Kidney (tissue), 14 donors: Measurements from ENCODE around the gene MEF2D. TPM values are rescaled to one million over a fixed set of nuclear protein-coding genes. Genes with fewer than 3 reads are reported as not detected.

Experiments used
- DNase-seq, 5 donors: peaks; one replicate each; pipeline ENCODE4 v3.0.0-alpha.2; 2013 to 2020
- FAIRE-seq: peaks from 2 replicates; lab custom pipeline; 2012; peaks lifted over from hg19 to GRCh38; lab: Jason Lieb, UNC
- H3K27ac ChIP-seq, 2 donors: one replicate each; pipeline ENCODE4 v1.7.0; 2013; ENCODE audit warnings: low read depth in 2 of 2, low read length in 2 of 2, inconsistent platforms in 1 of 2
- H3K27me3 ChIP-seq: one replicate; pipeline ENCODE4 v1.7.1; 2013; ENCODE audit warnings: low read length, inconsistent platforms; ENCODE audit not compliant: control insufficient read depth, insufficient read depth
- H3K36me3 ChIP-seq, 3 donors: one replicate each; pipeline versions ENCODE4 v1.7.0 to v1.7.1; 2013; ENCODE audit warnings: low read length in 3 of 3, control low read depth in 1 of 3, inconsistent platforms in 1 of 3; ENCODE audit not compliant: insufficient read depth in 3 of 3, control insufficient read depth in 2 of 3
- H3K4me1 ChIP-seq, 3 donors: one replicate each; pipeline versions ENCODE4 v1.7.0 to v1.7.1; 2013; ENCODE audit warnings: low read length in 3 of 3, inconsistent platforms in 1 of 3, low read depth in 1 of 3; ENCODE audit not compliant: control insufficient read depth in 2 of 3, insufficient read depth in 2 of 3
- H3K4me3 ChIP-seq, 3 donors: one replicate each; pipeline versions ENCODE4 v1.7.0 to v1.8.1; 2013; ENCODE audit warnings: low read length in 3 of 3, control low read depth in 1 of 3, inconsistent platforms in 1 of 3
- H3K9ac ChIP-seq, 3 donors: one replicate each; pipeline versions ENCODE4 v1.7.0 to v1.7.1; 2013; ENCODE audit warnings: low read length in 3 of 3, control low read depth in 1 of 3, inconsistent platforms in 1 of 3
- H3K9me3 ChIP-seq, 3 donors: one replicate each; pipeline versions ENCODE4 v1.7.0 to v1.7.1; 2013; ENCODE audit warnings: low read length in 3 of 3, control low read depth in 1 of 3, inconsistent platforms in 1 of 3; ENCODE audit not compliant: control insufficient read depth in 2 of 3, insufficient read depth in 1 of 3
- intact Hi-C: fragments of 100-400 bp; cut with DNase I; formaldehyde crosslinking; loops from one replicate; pipeline ENCODE4 v1.11.1; 2022
- polyA plus RNA-seq: library from polyadenylated mRNA; stranded (reverse); fragments of 350-450 nt; fragmentation: Illumina TruSeq; extraction: RNeasy Lipid Tissue Mini Kit (QIAGEN cat#74804); gene quantifications from one replicate; pipeline ENCODE4 v1.2.3, GENCODE V29; 2014; ENCODE audit warnings: low read depth, low replicate concordance; ENCODE audit not compliant: insufficient read depth
- total RNA-seq: library from RNA; stranded (reverse); fragmentation: NEBNext Ultra II Directional; extraction: Animal tissue kit (Norgen Biotek cat#: 25700); gene quantifications from one replicate; pipeline ENCODE4 v1.2.1, GENCODE V29; 2021
- TF ChIP-seq, protein P1 (sequence below): IDR thresholded peaks from 3 replicates; pipeline ENCODE4 v1.5.1; 2012; ENCODE audit warnings: mild to moderate bottlenecking, moderate library complexity, borderline replicate concordance; ENCODE audit not compliant: insufficient read depth; ENCODE audit errors: extremely low read depth
- donor health status: control.
- donor health status: control.
- donor health status: control.
- donor health status: control.
- donor health status: control.
- donor health status: DM: yes; HTN: yes; CAD: no.
- donor health status: Normal renal cell carcinoma (clear cell type).

MEF2D gene
- total and polyA plus RNA-seq, 2 donors from 2014 or later = 13.7 to 49.3 TPM

DNA sequence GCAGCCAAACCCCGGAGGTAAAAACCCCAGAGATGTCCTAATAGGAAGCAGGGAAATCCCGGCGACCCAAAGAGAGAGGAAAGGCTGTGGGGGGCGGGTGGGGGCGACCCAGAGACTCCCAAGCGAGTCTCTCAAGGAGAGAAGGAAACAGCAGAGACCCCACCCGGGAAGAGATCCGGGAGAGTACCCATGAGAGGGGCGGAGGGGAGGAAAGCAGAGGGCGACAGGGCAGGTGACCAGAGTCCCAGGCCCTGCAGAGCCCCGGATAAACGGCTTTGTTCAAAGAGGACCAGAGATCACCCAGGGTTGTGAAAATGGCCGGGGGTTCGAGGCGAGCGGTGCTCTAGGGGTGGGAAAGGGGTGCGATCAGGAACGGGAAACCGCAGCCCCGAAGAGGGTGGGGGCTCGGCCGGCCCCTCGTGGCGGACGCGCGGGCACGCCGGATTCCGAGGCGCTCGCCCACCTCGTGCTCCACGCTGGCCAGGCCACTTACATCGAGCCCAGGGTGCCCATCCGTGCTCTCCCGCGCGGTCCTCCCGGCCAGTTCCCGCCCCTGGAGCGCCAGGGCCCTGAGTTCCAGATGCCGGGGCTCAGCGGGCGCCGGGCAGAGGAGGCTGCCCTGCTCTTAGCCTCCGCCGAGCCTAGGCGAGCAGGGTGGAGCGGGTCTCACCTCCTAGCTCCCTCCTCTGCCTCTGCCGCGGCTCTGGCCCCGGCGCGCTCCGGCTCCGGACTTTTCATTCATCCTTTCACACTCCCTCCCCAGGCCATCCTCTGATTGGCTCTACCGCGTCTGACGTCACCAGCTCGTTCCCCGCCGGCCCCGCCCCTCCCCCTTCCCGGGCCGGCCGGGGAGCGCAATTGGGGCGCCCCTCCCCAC, 79.3 kb downstream of the MEF2D start:
- TF ChIP-seq, protein P1, sequence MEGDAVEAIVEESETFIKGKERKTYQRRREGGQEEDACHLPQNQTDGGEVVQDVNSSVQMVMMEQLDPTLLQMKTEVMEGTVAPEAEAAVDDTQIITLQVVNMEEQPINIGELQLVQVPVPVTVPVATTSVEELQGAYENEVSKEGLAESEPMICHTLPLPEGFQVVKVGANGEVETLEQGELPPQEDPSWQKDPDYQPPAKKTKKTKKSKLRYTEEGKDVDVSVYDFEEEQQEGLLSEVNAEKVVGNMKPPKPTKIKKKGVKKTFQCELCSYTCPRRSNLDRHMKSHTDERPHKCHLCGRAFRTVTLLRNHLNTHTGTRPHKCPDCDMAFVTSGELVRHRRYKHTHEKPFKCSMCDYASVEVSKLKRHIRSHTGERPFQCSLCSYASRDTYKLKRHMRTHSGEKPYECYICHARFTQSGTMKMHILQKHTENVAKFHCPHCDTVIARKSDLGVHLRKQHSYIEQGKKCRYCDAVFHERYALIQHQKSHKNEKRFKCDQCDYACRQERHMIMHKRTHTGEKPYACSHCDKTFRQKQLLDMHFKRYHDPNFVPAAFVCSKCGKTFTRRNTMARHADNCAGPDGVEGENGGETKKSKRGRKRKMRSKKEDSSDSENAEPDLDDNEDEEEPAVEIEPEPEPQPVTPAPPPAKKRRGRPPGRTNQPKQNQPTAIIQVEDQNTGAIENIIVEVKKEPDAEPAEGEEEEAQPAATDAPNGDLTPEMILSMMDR = no peak
- Histone ChIP-seq H3K4me1 (peaks cover 0 to 10% (median 0%) of the 10 kb centered on the region in 3 donors), H3K36me3 (no peaks in the 10 kb centered on the region), H3K9ac (no peak overlapping the region), H3K9me3 (no peaks in the 10 kb centered on the region), H3K4me3 (peak overlapping the region in 1 of 3 donors; percentile 29), H3K27ac (no peak overlapping the region), H3K27me3 (peaks cover 65% of the 10 kb centered on the region)
- FAIRE-seq = no peak
- intact Hi-C loops = no loop called here
- peak; percentile 73 to 92 (median 79) for DNase-seq

- H3K4me1 ChIP-seq = peaks cover 0 to 10% (median 0%) of the 10 kb centered on the region in 3 donors
- H3K9me3 ChIP-seq = no peaks in the 10 kb centered on the region
- peak overlapping the region in 1 of 3 donors; percentile 21 for H3K4me3 ChIP-seq
- FAIRE-seq (no peak), DNase-seq (no peak)
- intact Hi-C loops = no loop called here
- TF ChIP-seq, protein P1 = no peak
- H3K9ac ChIP-seq = no peak overlapping the region
- no peak overlapping the region for H3K27ac ChIP-seq
- H3K36me3 ChIP-seq = no peaks in the 10 kb centered on the region
- H3K27me3 ChIP-seq = peaks cover 58% of the 10 kb centered on the region
These were observed 80.1 kb downstream of the MEF2D start for GRCh38 chr1:156420205-156421061.

GRCh38 chr1:156419854-156420204, 80.7 kb downstream of the MEF2D start:
- Histone ChIP-seq H3K27me3 (peaks cover 57% of the 10 kb centered on the region), H3K4me3 (peak overlapping the region in 1 of 3 donors; percentile 21), H3K9me3 (no peaks in the 10 kb centered on the region), H3K9ac (no peak overlapping the region), H3K36me3 (no peaks in the 10 kb centered on the region), H3K4me1 (peaks cover 0 to 10% (median 0%) of the 10 kb centered on the region in 3 donors), H3K27ac (no peak overlapping the region)
- TF ChIP-seq, protein P1 = no peak
- DNase-seq (no peak), FAIRE-seq (no peak)
- intact Hi-C loops = no loop called here
